Stimulated activated CD4-positive, alpha-beta T cell treated with anti-CD3 and anti-CD28 coated beads, Interleukin-1b, Interleukin-23, amount 100 ng/mL, for 1 hour (primary cell): ENCODE measurements around the gene SNRNP48.

ENCODE experiments used
- DNase-seq, 2 donors: peaks; one replicate each; pipeline ENCODE4 v3.0.0-alpha.2; 2020; ENCODE audit warnings: low read depth in 2 of 2

Gene SNRNP48

GRCh38 chr6:7640607-7641577 is 50.9 kb downstream of the SNRNP48 start:
- no peak for DNase-seq

GRCh38 chr6:7642791-7643190 is 52.8 kb downstream of the SNRNP48 start:
- DNase-seq, result no peak

- DNase-seq, result no peak
Measured at GRCh38 chr6:7644417-7644816, 54.4 kb downstream of the SNRNP48 start.

DNA sequence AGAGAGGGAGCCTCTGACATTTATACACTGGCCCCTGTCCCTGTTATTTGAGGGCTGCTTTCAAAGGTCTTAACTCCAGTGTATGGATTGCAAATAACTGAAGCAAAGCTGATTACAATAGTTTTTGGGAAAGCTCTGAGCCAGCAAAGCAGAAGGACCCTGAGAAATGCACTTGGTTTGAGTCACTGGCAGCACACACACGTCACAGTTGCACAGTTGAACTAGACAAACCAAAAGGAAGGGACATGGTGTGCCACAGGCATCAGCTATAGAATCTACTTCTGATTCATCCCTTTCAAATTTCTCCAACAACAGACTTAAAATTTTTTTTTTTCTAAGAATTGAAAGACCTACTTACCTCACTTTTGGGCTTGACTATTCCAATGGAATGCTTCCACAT is 56.4 kb downstream of the SNRNP48 start:
- DNase-seq, result no peak

- no peak for DNase-seq
Measured at GRCh38 chr6:7647504-7647903, 57.5 kb downstream of the SNRNP48 start.

DNA sequence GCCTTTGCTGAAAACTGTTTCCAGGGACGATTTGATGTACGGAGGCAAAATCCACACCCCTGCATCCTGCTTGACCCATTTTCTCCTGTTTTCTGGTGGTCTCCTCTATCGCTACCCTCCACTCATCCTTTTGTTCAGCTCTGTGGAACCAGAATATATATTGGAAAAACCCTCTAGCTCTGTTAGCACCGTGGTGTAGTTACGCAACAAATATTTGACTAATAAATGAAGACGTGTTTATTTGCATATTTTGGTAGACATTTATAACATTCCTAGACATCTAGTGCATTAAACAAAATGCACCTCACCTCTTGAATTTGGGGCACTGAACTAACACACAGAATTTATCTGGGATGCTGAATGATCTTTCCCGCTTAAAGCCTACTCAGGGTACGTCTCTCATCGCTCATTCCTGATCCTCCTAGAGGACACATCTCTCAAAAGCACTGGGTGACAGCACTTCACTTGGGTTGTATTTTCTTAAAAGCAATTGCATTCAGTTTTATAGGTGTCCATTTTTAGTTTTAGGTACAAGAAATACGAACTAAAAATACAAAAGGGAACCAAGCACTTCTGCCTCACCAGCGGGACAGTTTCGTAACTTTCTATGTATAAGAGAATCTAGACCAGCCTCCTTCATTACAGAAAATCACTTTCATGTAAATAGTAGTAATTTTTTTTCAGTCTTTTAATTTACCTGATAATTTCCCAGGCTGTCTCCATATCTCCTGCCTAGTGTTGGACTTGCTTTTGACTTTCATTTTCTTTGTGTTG is 59.2 kb downstream of the SNRNP48 start:
- DNase-seq, result no peak

DNA sequence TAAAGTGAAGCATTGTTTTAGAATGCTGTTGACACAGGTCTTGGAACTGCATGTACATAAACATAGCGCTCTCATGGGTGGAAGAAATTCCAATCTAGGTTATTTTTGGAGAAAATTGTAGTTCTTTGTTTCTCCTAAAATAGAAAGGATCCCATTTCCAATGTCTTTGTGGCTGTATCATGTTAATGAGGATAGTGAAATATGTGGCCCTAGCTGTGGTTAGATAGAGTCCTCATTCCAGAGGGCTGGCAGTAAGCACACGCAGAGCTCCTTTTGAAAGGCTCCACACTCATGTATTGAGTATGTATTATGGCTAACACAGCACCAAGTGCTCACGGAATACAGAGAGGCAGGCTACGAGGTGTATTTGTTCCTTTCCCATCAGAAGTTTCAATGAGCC is 60.9 kb downstream of the SNRNP48 start:
- DNase-seq, result no peak

DNA sequence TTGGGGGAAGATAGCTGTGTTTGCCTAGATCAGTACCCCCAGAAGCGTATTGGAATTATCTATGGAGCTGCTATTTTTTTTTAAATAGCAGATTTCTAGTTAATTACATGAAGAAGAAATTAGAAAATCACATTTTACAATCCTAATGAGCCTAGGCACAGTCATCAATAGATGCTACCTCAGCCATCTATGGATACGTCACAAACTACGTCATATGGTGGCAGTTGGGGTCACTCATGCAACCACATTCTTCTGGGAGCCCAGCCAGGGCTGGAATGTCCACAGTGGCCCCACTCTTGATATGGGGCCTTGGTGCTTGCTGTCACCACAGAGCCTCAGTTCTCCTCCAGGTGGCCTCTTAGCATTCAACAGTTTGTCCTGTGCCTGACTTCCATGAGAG is 63.0 kb downstream of the SNRNP48 start:
- no peak for DNase-seq

GRCh38 chr6:7656355-7656754 is 66.4 kb downstream of the SNRNP48 start:
- DNase-seq, result no peak

GRCh38 chr6:7658543-7658942 is 68.5 kb downstream of the SNRNP48 start:
- no peak for DNase-seq

- no peak for DNase-seq
Measured at GRCh38 chr6:7661364-7661763, 71.4 kb downstream of the SNRNP48 start.
